GM12801 (cell line): ENCODE data around the gene FIBCD1.

Source experiments
- CTCF ChIP-seq: IDR thresholded peaks from one replicate; pipeline ENCODE4 v1.5.1; 2011; ENCODE audit warnings: control low read depth; ENCODE audit not compliant: insufficient read length; ENCODE audit errors: extremely low read depth

The FIBCD1 gene

GRCh38 chr9:130931508-130932254, 7.4 kb downstream of the FIBCD1 start:
- TF ChIP-seq CTCF, result no peak

- no peak for TF ChIP-seq CTCF
Observed at GRCh38 chr9:130930804-130931349, 8.2 kb downstream of the FIBCD1 start.

DNA sequence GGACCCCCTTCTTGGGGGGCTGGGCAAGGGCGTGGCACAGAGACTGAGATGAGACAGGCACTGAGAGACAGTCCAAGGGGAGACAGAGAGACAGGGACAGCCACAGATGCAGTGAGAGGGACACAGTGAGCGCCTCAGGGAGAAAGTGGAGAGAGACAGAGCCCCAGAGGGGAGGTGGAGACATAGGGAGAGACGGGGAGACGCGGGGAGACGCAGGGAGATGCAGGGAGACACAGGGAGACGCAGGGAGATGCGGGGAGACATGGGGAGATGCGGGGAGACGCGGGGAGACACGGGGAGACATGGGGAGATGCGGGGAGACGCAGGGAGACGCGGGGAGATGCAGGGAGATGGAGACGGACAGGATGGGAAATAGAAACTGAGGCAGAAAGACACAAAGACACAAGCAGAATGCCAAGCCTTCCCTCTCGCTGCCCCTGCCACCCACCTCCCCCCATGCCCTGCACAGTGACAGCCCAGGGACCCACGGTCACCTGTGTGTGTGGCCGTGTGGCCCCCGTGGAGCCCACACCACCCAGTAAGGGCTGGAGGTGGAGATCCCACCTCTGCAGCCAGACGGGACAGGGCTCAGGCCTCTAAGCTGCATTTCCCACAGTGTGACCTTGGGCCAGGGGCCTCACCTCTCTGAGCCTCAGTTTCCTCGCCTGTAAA, 8.8 kb downstream of the FIBCD1 start:
- no peak for TF ChIP-seq CTCF

GRCh38 chr9:130929571-130930038, 9.4 kb downstream of the FIBCD1 start:
- no peak for TF ChIP-seq CTCF

DNA sequence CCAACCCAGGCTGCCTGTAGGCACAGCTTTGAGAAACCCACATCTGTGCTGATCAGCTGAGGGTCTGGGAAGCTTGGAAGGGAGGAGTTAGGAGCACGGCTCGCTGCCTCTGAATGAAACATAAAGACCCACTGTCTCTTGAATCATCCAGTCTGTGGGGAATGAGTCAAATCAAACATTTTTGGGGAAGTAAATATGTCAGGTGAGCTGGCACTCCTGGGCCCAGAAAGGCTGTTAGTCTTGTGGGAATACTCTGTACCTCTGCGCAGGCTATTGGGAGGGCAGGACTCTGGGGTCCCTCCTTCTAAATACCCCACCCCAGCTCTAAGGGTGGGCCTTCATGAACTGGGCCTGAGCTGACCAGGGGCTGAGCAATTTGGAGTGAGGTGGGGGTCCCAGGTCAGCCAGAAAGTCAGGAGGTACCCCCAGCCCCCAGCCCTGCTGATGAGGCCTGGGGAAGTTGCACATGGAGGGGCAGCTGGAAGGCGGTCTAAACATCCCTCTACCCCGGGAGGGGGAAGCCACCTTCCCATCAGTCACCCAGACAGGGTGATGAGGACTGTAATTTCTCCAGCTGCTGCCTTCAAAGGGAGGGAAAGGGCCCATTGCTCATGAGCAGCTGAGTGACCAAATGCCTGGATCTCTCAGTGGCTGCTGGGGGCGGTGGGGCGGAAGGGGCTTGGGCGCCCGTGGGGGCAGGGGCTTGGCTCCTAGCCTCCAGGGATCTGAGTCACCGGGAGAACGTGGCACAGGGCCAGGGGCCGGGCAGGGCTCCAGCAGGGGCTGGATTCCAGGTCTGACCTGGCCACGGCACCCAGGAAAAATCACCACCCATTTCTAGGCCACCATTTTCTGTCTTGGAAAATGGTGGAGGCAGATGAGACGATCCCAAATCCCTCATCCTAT, 10.8 kb downstream of the FIBCD1 start:
- no peak for TF ChIP-seq CTCF

DNA sequence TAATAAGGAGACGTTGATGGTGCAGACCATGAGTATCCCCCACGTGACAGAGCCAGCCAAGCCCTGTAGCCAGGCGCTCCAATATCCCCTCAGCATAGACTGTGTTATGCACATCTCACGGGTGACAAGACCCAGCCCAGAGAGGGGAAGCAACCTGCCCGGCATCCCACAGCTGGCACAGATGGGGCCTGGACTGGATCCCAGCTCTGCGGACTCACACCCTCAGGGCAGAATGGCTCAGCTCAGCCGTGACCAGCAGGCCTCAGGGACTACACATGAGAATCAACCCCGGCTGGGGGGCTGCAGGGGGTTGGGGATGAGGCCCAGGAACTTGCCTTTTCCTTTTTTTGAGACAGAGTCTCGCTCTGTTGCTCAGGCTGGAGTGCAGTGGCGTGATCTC, 11.7 kb downstream of the FIBCD1 start:
- TF ChIP-seq CTCF, result no peak
